ENCODE data around the gene MATN3. TPM values are rescaled to one million over a fixed set of nuclear protein-coding genes. Genes with fewer than 3 reads are reported as not detected.
A peak's percentile ranks its signal among the peaks of the same experiment; 100 is the strongest.

The MATN3 gene
- total and polyA plus RNA-seq, 9 of the 15 experiments (the other 6 are each of a cell fraction or from before 2014, with no cell fraction given) = not detected

GRCh38 chr2:20050104-20050645, 37.7 kb upstream of the MATN3 start (continued):
- TF ChIP-seq ZNF318 (IDR thresholded peaks at IDR 0.05; ENCODE audit: borderline replicate concordance in 1 of 2, low read depth in 1 of 2) (0 out of 4 replicates have a peak, but pooled peaks of 1 of the 2 experiments have one; percentile 13), PML (IDR thresholded peaks at IDR 0.05; ENCODE audit: low read length) (peak; percentile 75; the same call in 1 of the 2 replicates), UBTF (IDR thresholded peaks at IDR 0.05; ENCODE audit: borderline replicate concordance in 1 of 2, low read depth in 2 of 2, low read length in 2 of 2) (no peak), TEAD4 (IDR thresholded peaks at IDR 0.05; ENCODE audit: low read length) (peak; percentile 84), TEAD4 (CRISPR knock-in tag; IDR thresholded peaks at IDR 0.05; ENCODE audit: borderline replicate concordance) (no peak), KLF16 (IDR thresholded peaks at IDR 0.05) (peak; percentile 47; the same call in 1 of the 2 replicates), JUN (IDR thresholded peaks at IDR 0.05; ENCODE audit: borderline replicate concordance, low read depth, low read length) (no peak), JUN (CRISPR knock-in tag; IDR thresholded peaks at IDR 0.05; ENCODE audit: borderline replicate concordance) (peak; percentile 47; the same call in 1 of the 2 replicates), MCM7 (IDR thresholded peaks at IDR 0.05) (no peak), SPI1 (IDR thresholded peaks at IDR 0.05; ENCODE audit: borderline replicate concordance, low read depth, low read length) (peak; percentile 98), TCFL5 (CRISPR knock-in tag; conservative IDR thresholded peaks at IDR 0.05) (no peak), ZNF76 (CRISPR knock-in tag; IDR thresholded peaks at IDR 0.05; ENCODE audit: borderline replicate concordance) (no peak), SIN3A (IDR thresholded peaks at IDR 0.05; ENCODE audit: borderline replicate concordance in 2 of 2, control insufficient read depth in 1 of 2, low read depth in 2 of 2, low read length in 2 of 2) (peak in 1 of 2 experiments; percentile 42; a peak in 1 of 4 replicates), ESRRB (CRISPR knock-in tag; IDR thresholded peaks at IDR 0.05; ENCODE audit: borderline replicate concordance) (no peak), ZNF316 (IDR thresholded peaks at IDR 0.05) (peak; percentile 73), HMBOX1 (IDR thresholded peaks at IDR 0.05) (peak; percentile 70), TRIM24 (IDR thresholded peaks at IDR 0.05) (no peak), NR2F6 (CRISPR knock-in tag; IDR thresholded peaks at IDR 0.05) (no peak)

Measured in K562 (cell line).